ENCODE results near the gene CD2.

DNA sequence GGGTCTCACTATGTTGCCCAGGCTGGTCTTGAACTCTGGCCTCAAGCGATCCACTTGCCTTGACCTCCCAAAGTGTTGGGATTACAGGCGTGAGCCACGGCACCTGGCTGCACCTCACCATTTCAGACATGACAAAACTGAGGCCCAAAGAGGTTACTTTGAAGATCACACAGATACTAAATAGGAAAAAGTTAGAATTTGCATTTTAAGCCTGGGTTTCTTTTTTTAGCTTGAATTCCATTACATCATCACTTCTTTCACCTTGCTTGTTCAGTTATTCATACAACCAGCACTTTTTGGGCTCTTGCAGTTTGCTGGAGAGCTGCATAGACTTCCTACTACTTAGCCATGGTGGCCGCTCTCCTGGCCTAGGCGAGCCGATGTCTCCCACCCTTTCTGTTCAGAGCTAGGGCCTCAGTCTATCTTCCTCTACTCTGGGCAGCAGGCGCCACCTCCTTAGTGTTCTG lies 16.3 kb upstream of the CD2 start:
- TF ChIP-seq EZH2 (IDR thresholded peaks at IDR 0.05; ENCODE audit: insufficient read depth, poor library complexity, severe bottlenecking) (no peak), EZH2phosphoT487 (IDR thresholded peaks at IDR 0.05; ENCODE audit: insufficient read depth, low read depth) (no peak)

All from GM23248 (cell line).